Stomach (tissue), 4 donors: Measurements from ENCODE around the gene TSPAN8.

Source experiments
- CTCF ChIP-seq, 7 experiments: fragments of 450-650 bp in 4 of 7; fragments of 200-600 bp in 3 of 7; sonication (generic) in 3 of 7; IDR thresholded peaks; one replicate each; pipeline ENCODE4 v1.5.1; 2016 to 2019; ENCODE audit warnings: antibody characterized with exemption in 7 of 7, control low read depth in 2 of 7, mild to moderate bottlenecking in 1 of 7
- EP300 ChIP-seq: sonication (generic); formaldehyde crosslinking; IDR thresholded peaks from one replicate; pipeline ENCODE4 v1.6.1; 2017; ENCODE audit warnings: antibody characterized with exemption

GRCh38 chr12:71109834-71110233 is 48.0 kb downstream of the TSPAN8 start:
- TF ChIP-seq CTCF (IDR thresholded peaks at IDR 0.05) (no peak), EP300 (no peak)
